Measurements from ENCODE around the gene PHTF2.

DNA sequence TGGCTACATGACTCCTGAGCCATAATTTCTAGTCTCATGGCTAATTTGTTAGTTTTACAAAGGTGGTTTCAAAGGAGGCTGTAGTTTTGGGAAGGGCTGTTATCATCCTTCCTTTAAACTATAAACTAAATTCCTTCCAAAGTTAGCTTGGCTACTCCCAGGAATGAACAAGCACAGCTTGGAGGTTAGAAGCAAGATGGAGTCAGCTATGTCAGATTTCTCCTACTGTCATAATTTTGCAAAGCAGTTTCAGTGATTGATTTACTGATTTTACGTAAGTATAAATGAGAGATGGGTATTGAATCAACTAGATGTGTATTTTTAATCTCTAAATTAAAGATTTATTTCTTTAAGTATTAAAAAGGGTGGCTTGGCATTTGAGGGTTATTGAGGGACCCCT, 79.9 kb downstream of the PHTF2 start:
- TF ChIP-seq TEAD4 (IDR thresholded peaks at IDR 0.05) (no peak), ZBTB7A (IDR thresholded peaks at IDR 0.05; ENCODE audit: low read depth) (no peak), RAD21 (IDR thresholded peaks at IDR 0.05; ENCODE audit: low read depth) (no peak), CREB1 (IDR thresholded peaks at IDR 0.05; ENCODE audit: low read depth) (no peak), YY1 (IDR thresholded peaks at IDR 0.05; ENCODE audit: low read depth) (no peak), TAF1 (IDR thresholded peaks at IDR 0.05; ENCODE audit: low read depth) (no peak), NFIC (IDR thresholded peaks at IDR 0.05) (no peak), CEBPB (IDR thresholded peaks at IDR 0.05) (no peak)
- TF ChIP-seq, protein P1, sequence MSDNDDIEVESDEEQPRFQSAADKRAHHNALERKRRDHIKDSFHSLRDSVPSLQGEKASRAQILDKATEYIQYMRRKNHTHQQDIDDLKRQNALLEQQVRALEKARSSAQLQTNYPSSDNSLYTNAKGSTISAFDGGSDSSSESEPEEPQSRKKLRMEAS (IDR thresholded peaks at IDR 0.05): no peak
- TF ChIP-seq, protein P2, sequence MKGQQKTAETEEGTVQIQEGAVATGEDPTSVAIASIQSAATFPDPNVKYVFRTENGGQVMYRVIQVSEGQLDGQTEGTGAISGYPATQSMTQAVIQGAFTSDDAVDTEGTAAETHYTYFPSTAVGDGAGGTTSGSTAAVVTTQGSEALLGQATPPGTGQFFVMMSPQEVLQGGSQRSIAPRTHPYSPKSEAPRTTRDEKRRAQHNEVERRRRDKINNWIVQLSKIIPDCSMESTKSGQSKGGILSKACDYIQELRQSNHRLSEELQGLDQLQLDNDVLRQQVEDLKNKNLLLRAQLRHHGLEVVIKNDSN (IDR thresholded peaks at IDR 0.05): no peak
